Smooth muscle cell (in vitro differentiated cells): ENCODE measurements around the gene FRMD6. TPM values are rescaled to one million over a fixed set of nuclear protein-coding genes. Genes with fewer than 3 reads are reported as not detected.
"Not testable (repeated sequence)": the region's sequence is repeated elsewhere in the genome, so short reads cannot be mapped to it uniquely, and the experiment has no call there.

Source experiments
- DNase-seq: peaks from one replicate; lab custom pipeline; 2025; ENCODE audit not compliant: unreplicated experiment; lab: John Stamatoyannopoulos, UW
- H2AFZ ChIP-seq: fragments of 200-600 bp; sonication (generic); 2 replicates; pipeline ENCODE4 v1.6.0; 2016; ENCODE audit warnings: antibody characterized with exemption, low read depth, mild to moderate bottlenecking
- H3F3A ChIP-seq: fragments of 200-600 bp; sonication (generic); 2 replicates; pipeline ENCODE4 v1.6.0; 2017; ENCODE audit warnings: antibody characterized with exemption, low read depth
- H3K27ac ChIP-seq: fragments of 200-600 bp; sonication (generic); 2 replicates; pipeline ENCODE4 v1.5.1; 2016; ENCODE audit warnings: low read depth, mild to moderate bottlenecking
- H3K27me3 ChIP-seq: fragments of 200-600 bp; sonication (generic); 2 replicates; pipeline ENCODE4 v1.6.1; 2016; ENCODE audit warnings: low read depth, mild to moderate bottlenecking
- H3K36me3 ChIP-seq: fragments of 200-600 bp; sonication (generic); 2 replicates; pipeline ENCODE4 v1.5.1; 2016; ENCODE audit warnings: low read depth
- H3K4me1 ChIP-seq: fragments of 200-600 bp; sonication (generic); 2 replicates; pipeline ENCODE4 v1.5.1; 2016; ENCODE audit warnings: low read depth
- H3K4me2 ChIP-seq: fragments of 200-600 bp; sonication (generic); 2 replicates; pipeline ENCODE4 v1.6.0; 2016; ENCODE audit warnings: mild to moderate bottlenecking
- H3K4me3 ChIP-seq: fragments of 200-600 bp; sonication (generic); 2 replicates; pipeline ENCODE4 v1.5.1; 2016; ENCODE audit warnings: mild to moderate bottlenecking
- H3K79me2 ChIP-seq: fragments of 200-600 bp; sonication (generic); 2 replicates; pipeline ENCODE4 v1.6.0; 2016; ENCODE audit warnings: low read depth, mild to moderate bottlenecking
- H3K9ac ChIP-seq: fragments of 200-600 bp; sonication (generic); 2 replicates; pipeline ENCODE4 v1.6.0; 2016; ENCODE audit warnings: low read depth
- H3K9me3 ChIP-seq: fragments of 200-600 bp; sonication (generic); replicated peaks from 2 replicates; pipeline ENCODE4 v1.5.1; 2016; ENCODE audit warnings: low read depth
- H4K20me1 ChIP-seq: fragments of 200-600 bp; sonication (generic); 2 replicates; pipeline ENCODE4 v1.6.0; 2016; ENCODE audit warnings: low read depth
- CTCF ChIP-seq: fragments of 200-600 bp; sonication (generic); IDR thresholded peaks from 2 replicates; pipeline ENCODE4 v1.5.1; 2017; ENCODE audit warnings: borderline replicate concordance, mild to moderate bottlenecking, antibody characterized with exemption; ENCODE audit not compliant: insufficient read depth, poor library complexity, severe bottlenecking
- WGBS: methylation state at CpG from one replicate; pipeline ENCODE4 v1.1.7; 2016; ENCODE audit warnings: low lambda C conversion rate; 5-methylcytosine and 5-hydroxymethylcytosine counted together
- polyA plus RNA-seq: library from polyadenylated mRNA; unstranded; fragments of >200 nt; fragmentation: Nextera tagmentation; extraction: Ambion mirVana; gene quantifications from 2 replicates; pipeline ENCODE4 v1.2.1, GENCODE V29; 2016
- total RNA-seq: library from RNA; depleted of rRNA; stranded (reverse); fragments of >200 nt; gene quantifications from 2 replicates; pipeline ENCODE4 v1.2.3, GENCODE V29; 2014

The FRMD6 gene
- total and polyA plus RNA-seq, 2 experiments from 2014 or later = 254 to 564 TPM

- H3K4me2 ChIP-seq = peak overlapping the region; percentile 25
- H3K27me3 ChIP-seq = no peaks in the 10 kb centered on the region
- no peaks in the 10 kb centered on the region for H3K79me2 ChIP-seq
- H3K9ac ChIP-seq = no peak overlapping the region
- H3K4me1 ChIP-seq = no peaks in the 10 kb centered on the region
- 6% methylated on average over 2 of the region's 2 CpGs for WGBS
- H4K20me1 ChIP-seq = no peaks in the 10 kb centered on the region
- no peak for DNase-seq
- H2AFZ ChIP-seq = no peak overlapping the region
- H3F3A ChIP-seq = no peaks in the 10 kb centered on the region
- no peak overlapping the region for H3K4me3 ChIP-seq
- H3K9me3 ChIP-seq = no peaks in the 10 kb centered on the region
- peak overlapping the region; percentile 68 for H3K27ac ChIP-seq
- TF ChIP-seq CTCF = no peak
- no peaks in the 10 kb centered on the region for H3K36me3 ChIP-seq
These were observed 20.7 kb upstream of the FRMD6 start for GRCh38 chr14:51630987-51631386.

DNA sequence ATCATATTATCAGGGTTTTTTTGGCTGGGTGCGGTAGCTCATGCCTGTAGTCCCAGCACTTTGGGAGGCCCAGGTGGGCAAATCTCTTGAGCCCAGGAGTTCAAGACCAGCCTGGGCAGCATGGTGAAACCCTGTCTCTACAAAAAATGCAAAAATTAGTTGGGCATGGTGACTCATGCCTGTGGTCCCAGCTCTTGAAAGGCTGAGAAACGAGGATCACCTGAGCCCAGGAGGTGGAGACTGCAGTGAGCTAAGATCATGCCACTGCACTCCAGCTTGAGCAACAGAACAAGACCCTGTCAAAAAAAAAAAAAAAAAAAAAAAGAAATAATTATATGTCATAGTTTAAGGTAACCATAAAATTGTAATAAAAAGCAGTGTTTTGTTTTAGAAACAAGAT, 18.4 kb upstream of the FRMD6 start:
- not testable (repeated sequence) for H3K4me1 ChIP-seq, H3F3A ChIP-seq, H3K9ac ChIP-seq, H4K20me1 ChIP-seq, DNase-seq, H3K79me2 ChIP-seq, H3K27ac ChIP-seq, H3K4me2 ChIP-seq, H2AFZ ChIP-seq, H3K9me3 ChIP-seq, H3K27me3 ChIP-seq, H3K4me3 ChIP-seq, H3K36me3 ChIP-seq
- WGBS = 74% methylated on average over 2 of the region's 2 CpGs

DNA sequence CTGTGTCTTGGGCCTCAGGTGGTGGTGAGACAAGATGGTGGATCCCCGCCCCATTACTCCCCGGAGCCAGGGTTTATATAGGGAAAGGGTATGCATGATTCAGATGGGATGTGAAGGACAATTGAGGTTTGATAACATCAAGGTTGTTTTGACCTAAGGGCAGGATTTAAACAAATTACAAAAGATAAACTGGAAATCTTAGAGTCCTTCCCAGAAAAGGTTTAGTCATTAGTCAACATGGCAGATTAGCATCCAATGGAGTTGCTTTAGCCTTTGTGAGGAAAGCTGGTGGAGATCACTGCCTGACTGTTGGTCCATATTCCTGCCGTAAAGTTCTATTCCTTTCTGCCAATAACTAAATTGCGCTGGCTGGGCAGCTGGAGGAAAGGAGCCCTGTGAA, 15.6 kb upstream of the FRMD6 start:
- Histone ChIP-seq H3K4me2 (no peak overlapping the region), H4K20me1 (no peaks in the 10 kb centered on the region), H3K79me2 (peaks cover 21% of the 10 kb centered on the region), H3K4me3 (no peak overlapping the region), H3K9ac (no peak overlapping the region), H3K27ac (peak overlapping the region; percentile 30), H2AFZ (no peak overlapping the region), H3F3A (peaks cover 3% of the 10 kb centered on the region), H3K9me3 (no peaks in the 10 kb centered on the region), H3K36me3 (no peaks in the 10 kb centered on the region), H3K4me1 (peaks cover 17% of the 10 kb centered on the region), H3K27me3 (no peaks in the 10 kb centered on the region)
- DNase-seq = no peak
- no peak for TF ChIP-seq CTCF
- WGBS = 70% methylated on average over 4 of the region's 4 CpGs

- H3K36me3 ChIP-seq = no peaks in the 10 kb centered on the region
- peak overlapping the region; percentile 42 for H3K4me2 ChIP-seq
- no peak for TF ChIP-seq CTCF
- H3F3A ChIP-seq = peaks cover 3% of the 10 kb centered on the region
- H3K4me1 ChIP-seq = peaks cover 24% of the 10 kb centered on the region
- H3K79me2 ChIP-seq = peaks cover 40% of the 10 kb centered on the region
- no peaks in the 10 kb centered on the region for H3K27me3 ChIP-seq
- no peak overlapping the region for H3K4me3 ChIP-seq
- no peak overlapping the region for H3K9ac ChIP-seq
- peaks cover 4% of the 10 kb centered on the region for H4K20me1 ChIP-seq
- no peak overlapping the region for H2AFZ ChIP-seq
- WGBS = 28% methylated on average over 7 of the region's 7 CpGs
- peak overlapping the region; percentile 77 for H3K27ac ChIP-seq
- H3K9me3 ChIP-seq = no peaks in the 10 kb centered on the region
- DNase-seq = no peak
These were observed 13.4 kb upstream of the FRMD6 start for GRCh38 chr14:51638071-51638944.
